NCI-H1694 treated with DMSO at 0.1 percent for 48 hours (cell line): Measurements from ENCODE around the gene ATRNL1.
A peak's percentile ranks its signal among the peaks of the same experiment; 100 is the strongest.
"Not testable (repeated sequence)": the region's sequence is repeated elsewhere in the genome, so short reads cannot be mapped to it uniquely, and the experiment has no call there.

Source experiments
- DNase-seq: peaks from one replicate; lab custom pipeline; 2025; lab: John Stamatoyannopoulos, UW

The ATRNL1 gene

DNA sequence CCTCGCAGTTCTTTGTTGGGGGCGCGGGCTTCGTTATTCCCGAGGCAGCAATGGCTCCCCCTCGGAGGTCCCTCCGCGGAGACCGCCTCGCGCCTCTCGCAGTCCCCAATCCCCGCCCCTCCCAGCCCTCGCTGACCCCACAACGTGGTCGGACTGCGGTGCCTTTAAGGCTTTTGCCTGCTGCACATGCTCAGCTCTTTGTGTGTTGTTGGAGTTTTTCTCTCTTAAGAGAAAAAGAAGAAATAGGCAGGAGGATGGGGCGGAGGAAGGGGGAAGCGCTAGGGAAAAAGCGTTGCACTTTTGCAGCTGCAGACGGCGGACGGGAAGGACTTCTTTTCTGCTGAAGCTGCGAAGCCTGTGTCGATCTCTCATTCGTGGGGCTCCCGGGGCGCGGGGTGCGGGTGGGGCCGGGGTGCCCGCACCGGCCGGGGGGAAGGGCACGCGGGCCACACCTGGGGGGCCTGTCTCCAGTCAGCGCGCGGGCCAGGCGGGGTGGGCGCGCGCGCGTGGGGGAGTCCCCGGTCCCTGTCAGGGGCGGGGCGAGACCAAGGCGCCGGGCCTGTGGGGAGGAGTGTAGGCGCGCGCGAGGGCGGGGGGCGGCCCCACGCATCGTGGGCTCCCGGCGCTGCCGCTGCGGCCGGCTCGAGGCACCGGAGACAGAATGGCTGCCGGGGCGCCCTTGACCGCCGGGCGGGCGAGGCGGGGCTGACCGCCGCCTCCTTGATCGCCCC lies 445 bp upstream of the ATRNL1 start:
- peak; percentile 23 for DNase-seq

DNA sequence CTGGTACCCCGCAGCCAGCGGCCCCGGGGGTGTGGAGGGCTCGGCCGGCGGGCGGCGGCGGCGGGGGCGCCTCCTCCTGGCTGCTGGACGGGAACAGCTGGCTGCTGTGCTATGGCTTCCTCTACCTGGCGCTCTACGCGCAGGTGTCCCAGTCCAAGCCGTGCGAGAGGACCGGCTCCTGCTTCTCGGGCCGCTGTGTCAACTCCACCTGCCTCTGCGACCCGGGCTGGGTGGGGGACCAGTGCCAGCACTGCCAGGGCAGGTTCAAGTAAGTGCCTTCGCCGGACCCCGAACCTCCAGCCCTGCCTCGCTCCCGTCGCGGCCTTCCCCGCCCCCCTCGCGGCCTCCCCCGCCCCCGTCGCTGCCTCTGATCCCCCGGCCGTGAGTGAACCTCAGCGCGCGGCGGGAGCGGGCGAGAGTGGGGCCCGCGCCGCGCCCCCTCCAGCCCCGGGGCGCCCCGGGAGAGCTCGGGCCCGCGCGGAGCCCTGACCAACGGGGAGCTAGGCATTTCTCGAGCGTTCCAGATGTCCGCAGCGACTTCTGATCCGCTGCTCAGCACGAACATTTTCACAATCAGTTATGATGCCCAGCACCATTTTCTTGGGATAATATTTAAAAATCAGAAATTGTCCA lies 727 bp downstream of the ATRNL1 start:
- DNase-seq = no peak

DNA sequence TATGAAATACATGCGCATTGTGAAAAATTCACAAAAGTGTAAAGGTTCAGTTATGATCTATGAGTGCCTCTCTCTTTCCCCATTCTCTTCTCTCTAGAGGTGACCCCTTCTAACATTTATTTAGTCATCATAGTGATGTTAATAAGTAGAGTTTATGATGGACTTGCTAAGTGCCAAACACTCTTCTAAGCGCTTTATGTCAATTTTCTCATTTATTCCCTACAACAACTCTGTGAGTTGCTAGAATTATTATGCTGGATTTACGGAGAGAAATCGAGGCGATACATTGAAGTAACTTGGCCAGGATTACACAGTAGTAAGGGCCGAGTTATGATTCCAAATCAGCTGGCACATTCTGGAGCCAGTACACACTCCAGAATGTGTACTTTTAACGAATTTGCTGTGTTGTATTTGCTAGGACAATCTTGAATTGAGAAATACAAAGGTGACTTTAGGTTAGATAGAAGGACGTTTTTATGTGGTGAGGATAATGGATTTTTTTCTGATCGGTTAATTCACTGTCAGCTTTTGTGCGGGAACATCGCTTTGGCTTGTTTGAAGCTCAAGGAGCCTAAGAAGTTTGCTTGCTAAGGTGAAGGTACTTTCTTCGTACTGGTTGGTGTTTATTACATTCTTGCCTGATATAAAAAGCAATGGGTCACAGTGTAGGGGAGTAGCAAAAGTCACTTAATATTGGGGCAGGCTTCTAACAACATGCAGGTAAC lies 1.4 kb downstream of the ATRNL1 start:
- no peak for DNase-seq

DNA sequence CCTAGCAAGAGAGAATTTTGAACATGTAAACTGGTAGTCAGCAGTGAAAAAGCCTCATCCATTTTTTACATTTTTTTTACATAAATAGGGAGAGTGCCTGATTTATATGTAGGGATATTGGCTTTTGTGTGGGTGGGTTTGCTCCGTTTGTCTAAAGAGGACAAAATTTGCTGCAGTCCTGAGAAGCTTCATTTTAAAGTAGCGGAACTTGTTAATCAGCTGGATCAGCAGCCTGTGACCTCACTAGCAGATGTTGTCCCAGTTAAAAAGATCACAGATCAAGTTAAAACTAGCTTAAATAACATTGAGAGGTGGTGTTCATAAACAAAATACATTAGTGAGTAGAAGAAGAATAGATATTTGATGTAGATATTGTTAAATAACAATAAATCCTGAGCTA lies 2.6 kb downstream of the ATRNL1 start:
- no peak for DNase-seq

DNA sequence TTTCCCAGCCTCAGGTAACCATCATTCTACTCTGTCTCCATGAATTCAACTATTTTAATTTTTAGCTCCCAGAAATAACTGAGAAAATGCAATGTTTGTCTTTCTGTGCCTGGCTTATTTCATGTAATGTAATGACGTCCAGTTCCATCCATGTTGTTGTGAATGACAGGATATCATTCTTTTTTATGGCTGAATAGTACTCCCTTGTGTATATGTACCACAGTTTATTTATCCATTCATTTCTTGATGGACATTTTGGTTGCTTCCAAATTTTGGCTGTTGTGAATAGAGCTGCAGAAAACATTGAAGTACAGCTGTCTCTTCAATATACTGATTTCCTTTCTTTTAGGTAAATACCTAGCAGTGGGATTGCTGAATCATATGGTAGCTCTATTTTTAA lies 10.5 kb downstream of the ATRNL1 start:
- no peak for DNase-seq

DNA sequence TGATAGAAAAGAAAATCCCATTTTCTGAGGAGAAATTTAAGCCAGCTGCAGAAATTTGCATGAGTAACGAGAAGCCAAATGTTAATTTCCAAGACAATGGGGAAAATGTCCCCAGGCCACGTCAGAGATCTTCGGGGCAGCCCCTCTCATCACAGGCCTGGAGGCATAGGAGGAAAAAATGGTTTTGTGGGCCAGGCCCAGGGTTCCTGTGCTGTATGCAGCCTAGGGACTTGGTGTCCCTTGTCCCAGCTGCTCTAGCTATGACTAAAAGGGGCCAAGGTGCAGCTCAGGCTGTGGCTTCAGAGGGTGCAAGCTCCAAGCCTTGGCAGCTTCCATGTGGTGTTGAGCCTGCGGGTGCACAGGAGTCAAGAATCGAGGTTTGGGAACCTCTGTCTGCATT lies 12.2 kb downstream of the ATRNL1 start:
- not testable (repeated sequence) for DNase-seq

DNA sequence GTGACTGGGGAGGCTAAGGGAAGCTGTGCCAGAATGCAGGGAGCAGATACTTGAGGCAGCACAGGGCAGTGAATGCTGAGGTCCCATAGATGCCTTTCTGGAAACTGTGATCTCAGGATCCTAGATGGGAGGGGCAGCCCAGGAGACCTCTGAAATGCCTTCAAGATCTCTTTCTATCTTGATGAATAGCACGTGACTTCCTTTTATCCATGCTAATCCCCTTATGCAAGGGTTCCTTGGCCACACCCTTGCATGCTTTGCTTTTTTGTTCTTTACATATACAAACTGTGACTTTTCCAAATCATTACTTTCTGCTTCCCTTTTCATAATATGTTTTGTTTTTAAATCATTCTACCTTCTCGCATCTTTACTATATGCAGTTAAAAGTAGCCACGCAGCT lies 14.7 kb downstream of the ATRNL1 start:
- no peak for DNase-seq

DNA sequence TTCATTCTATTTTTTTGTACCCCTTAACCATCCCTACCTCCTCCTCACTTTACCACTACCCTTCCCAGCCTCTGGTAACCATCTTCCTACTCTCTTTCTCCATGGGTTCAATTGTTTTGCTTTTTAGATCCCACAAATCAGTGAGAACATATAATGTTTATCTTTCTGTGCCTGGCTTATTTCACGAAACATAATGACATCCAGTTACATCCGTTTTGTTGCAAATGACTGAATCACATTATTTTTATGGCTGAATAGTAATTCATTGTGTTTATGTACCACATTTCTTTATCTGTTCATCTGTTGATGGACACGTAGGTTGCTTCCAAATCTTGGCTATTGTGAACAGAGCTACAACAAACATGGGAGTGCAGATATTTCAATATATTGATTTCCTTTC lies 24.1 kb downstream of the ATRNL1 start:
- DNase-seq = no peak

DNA sequence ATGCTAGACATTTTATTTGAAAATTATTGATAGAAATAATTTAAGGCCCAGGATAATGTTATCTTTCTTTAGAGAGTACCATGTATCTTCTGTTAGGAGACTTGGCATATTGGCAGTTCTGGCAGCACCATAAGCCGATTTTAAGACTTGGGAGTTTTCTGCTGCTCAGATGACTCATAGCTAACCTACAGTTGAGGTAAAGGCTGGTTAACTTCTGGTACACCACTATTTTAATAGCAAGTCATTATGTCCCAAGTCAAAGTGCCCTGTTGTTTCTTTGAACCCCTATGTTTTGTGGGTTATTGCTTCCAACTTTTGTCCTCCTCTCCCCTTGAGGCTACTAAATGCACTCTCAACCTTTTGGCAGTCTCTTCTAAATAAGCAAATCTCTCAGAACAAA lies 25.2 kb downstream of the ATRNL1 start:
- DNase-seq = no peak

DNA sequence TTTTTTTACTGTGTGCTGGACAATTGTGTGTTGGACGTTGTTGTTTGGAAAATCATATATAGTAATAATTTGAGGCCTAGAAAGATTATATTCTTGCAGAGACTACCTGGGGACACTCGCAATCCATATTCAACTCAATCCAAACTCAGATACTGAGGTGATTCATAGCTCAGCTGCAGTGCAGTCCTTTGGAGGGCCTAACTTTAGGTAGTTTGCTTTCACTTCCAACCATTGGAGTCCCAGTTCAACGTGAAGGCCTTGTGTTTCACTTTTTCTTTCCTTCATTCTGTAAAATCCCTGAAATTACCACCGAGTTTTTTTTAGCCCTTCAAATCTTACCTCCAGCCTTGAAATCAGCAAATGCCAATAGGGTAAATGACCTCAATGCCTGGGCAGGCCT lies 32.3 kb downstream of the ATRNL1 start:
- no peak for DNase-seq

DNA sequence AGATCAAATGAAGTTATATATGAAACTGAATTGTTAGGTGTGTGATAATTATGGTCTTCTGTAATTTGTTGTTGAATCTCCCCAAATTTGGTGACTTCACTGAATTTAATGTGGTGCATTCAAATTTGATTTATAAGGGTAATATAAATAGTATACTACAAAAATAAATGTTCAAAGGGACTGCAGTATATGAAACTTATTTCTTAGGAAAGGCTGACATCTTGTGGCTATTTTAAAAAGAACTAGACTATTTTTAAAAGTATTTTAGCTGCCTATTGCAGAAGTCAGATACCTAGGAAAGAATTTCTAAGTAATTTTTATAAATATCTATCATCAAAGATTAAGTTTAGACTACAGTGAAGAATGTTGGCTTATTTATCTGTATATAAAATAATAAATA lies 36.6 kb downstream of the ATRNL1 start:
- peak; percentile 5 for DNase-seq

DNA sequence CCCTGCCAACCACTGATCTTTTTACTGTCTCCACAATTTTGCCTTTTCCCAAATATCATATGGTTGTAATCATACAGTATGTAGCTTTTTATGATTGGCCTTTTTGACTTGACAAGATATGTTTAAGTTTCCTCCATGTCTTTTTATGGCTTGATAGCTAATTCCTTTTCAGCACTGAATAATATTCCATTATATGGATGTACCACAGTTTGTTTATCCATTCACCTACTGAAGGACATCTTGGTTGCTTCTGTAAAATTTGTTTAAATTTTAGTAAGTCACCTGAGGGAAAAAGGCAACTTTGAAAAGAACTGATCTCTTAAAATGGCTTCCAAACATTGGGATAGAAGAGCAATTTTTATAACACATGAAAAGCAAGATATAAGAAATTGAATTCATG lies 43.5 kb downstream of the ATRNL1 start:
- DNase-seq = no peak

DNA sequence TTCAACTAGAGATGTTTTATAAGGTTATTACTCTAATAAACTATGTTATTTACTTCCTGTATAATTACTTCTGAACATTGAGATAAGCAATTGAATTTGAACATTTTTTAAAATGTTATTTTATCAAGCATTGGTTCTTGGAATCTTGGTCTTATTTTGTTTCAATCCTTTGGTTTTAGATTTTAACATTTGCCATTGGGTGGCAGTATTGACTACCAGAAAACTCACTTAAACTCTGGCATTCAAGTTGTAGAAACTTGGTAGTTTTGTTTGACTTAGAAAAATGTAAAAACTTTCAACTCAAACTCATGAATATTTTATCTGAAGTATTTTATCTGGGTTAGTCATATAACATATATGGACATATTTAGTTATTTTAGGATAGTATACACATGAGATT lies 48.1 kb downstream of the ATRNL1 start:
- DNase-seq = no peak

DNA sequence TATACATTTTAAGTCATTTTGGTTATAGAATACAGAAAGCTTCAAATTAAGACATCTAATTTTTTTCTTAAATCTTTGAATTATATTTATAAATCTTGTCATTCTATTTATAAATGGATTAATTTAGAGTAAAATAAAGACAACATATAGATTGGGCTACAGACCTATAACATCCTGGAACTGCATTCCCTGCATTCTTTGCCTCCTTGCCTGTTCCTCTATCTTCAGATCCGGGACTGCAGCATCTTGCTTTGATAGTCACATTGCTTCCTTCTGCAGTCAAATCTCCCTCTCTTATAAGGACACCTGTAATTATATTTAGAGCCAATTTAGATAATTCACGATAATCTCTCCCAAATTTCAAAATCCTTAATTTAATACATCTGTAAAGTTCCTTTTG lies 64.2 kb downstream of the ATRNL1 start:
- no peak for DNase-seq

DNA sequence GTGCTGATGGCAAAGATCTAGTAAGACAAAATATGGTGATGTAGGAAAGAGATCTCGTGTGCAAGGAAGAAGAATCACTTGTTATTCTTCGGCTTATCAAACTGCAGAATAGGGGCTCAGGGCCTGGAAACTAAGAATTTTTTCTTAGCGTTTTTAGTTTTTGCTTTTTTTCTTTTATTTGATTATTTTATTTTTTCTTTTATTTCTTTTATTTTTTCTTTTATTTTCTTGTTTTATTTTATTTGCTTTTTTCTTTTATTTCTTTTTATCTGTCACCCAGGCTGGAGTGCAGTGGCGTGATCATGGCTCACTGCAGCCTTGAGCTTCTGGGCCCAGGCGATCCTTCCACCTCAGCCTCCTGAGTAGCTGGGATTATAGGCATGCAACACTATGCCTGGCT lies 70.0 kb downstream of the ATRNL1 start:
- no peak for DNase-seq

DNA sequence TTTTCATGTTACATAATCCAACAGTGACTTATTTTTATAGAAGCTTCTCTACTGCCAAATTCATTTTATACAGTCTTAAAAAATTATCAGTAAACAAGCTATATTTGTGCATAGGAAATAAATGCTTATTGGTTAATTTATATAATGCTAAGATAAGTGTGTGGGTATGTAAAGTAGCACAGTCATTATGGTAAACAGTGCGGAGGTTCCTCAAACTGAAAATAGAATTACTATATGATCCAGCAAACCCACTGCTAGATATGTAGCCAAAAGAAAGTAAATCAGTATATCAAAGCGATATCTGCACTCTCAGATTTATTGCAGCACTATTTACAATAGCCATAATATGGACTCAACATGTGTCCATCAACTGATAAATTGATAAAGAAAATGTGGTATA lies 71.1 kb downstream of the ATRNL1 start:
- no peak for DNase-seq

DNA sequence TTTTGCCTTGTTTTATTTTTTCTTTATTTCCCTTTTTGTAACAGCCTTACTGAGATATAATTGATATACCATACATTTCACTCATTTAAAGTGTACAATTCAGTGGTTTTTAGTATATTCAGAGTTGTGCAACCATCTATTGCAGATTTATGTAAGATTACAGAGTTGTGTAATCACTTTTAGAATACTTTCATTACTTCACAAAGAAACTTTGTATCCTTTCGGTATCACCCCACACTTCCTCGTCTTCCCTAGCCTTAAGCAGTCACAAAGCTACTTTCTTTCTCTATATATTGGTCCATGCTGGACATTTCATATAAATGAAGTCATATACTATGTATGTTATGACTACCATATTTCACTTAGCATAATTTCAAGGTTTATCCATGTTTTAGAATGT lies 74.6 kb downstream of the ATRNL1 start:
- no peak for DNase-seq

DNA sequence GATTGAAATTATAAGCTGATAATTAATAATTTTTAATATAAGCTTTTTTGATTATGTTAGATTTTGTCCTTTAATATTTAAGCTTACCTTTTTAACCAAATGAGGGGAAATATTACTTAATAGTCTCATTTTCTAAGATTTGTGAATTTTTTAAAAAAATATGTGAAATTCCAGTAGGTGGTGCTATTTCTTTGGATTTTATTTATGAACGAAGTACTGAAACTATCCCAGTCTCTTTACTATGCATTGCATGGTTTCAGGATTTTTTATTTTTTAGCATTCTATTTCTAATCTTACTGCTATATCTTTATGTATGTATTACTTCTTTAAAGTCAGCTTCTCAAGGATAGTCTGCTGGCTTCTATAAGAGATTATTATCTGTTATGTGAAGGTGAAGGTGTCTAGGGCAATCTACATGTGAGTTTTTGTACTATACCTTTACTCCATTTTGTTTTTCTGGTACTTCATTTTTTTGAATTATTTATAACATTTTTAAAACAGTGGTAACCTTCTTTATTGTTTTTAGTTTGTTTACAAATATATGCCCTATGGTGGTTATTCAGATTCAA lies 78.3 kb downstream of the ATRNL1 start:
- peak; percentile 1 for DNase-seq

DNA sequence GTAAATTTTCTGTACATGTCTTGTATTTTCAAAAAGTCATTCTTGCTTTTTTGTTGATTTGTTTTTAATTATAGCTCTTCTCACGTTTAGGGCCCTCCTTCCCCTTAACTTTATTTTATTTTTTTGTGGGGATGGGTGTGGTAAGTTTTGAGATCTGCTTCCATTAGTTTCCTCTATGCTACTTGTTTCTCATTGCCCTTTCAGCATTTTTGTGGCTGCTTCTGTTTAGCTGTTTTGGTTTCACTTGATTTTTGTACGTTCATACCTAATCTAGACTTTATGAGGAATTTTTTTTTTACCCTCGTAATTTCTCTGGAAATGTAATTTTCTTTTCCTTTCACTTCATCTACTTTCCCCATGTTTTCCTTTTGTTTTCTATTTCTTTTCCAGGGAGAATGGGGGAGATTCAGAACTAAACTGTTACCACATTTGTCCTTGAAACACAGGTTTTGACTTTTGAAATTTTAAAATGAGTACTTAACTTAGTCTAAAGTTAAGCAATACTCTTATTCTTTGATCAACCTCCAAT lies 80.8 kb downstream of the ATRNL1 start:
- no peak for DNase-seq

DNA sequence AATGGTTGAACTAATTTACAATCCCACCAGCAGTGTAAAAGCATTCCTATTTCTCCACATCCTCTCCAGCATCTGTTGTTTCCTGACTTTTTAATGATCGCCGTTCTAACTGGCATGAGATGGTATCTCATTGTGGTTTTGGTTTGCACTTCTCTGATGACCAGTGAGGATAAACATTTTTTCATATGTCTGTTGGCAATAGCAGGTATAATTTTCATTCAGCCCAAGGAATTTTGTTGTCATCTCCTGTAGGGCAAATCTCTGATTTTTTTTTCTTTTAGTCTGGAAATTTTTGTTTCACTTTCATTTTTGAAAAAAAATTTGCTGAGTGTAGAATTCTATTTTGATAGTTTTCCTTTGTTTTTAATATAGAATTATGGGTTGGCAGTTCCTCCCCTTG lies 114.1 kb downstream of the ATRNL1 start:
- DNase-seq = not testable (repeated sequence)

DNA sequence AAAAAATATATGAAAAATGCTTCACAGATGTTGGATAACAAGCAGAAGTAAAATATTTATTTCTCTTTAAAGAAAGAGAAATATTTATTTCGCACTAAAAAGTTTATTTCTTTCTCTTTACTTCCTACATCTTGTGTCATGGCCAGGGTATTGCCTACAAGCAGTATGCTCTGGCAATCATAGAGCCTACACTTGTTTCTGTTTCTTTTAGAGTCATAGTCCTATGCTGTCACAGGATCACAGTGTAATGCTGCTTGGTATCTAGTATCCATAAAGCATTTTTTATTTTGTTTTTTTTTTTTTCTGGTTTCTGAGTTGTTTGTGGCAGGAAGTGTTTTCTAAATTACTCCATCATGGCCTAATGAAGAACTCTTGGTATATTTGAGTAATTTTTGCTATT lies 116.0 kb downstream of the ATRNL1 start:
- no peak for DNase-seq

DNA sequence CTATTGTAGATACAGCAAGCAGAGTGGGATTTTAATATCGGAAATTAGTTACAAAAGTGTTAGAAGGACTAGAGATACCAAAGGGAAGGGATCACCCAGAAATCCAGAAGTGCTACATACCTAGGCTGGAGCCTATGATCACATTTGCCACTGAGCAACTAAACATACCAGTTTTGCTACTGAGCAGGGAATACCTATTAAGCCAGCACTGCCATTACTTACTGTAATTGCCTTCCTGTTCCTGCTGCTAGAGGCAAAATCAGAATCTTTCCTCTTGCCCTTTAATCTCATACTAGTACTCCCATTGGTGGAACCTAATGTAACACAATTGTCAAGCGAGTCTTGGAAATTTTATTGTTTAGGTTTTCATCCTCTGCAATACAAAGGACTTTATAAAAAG lies 121.7 kb downstream of the ATRNL1 start:
- DNase-seq = no peak

DNA sequence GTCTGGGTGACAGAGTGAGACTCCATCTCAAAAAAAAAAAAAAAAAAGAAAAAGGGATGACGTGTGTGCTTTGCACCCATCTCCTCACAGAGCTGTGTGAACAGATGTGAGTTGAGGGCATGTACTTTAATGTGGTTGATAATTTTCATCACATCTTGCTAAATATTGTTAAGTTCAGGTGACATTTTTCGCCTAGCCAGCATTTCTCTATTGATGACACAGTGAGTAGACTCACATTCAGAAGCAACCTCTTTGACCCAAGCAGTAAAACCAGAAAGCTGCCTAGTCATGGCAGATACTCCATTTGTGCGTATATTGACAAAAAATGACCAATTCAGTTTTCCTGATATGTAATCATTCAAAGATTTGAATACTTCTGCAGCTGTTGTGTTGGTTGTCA lies 126.0 kb downstream of the ATRNL1 start:
- no peak for DNase-seq
